BJ (cell line): ENCODE data around the gene LRRC49. TPM values are rescaled to one million over a fixed set of nuclear protein-coding genes. Genes with fewer than 3 reads are reported as not detected.
A peak's percentile ranks its signal among the peaks of the same experiment; 100 is the strongest.
"Not testable (repeated sequence)": the region's sequence is repeated elsewhere in the genome, so short reads cannot be mapped to it uniquely, and the experiment has no call there.

Source experiments
- CTCF ChIA-PET: fragments of 350-600 bp; formaldehyde crosslinking; extraction: SDS; loops from one replicate; lab custom pipeline; 2021; ENCODE audit warnings: antibody characterized with exemption, inconsistent platforms; lab: Yijun Ruan, JAX
- POLR2A ChIA-PET: fragments of 300-600 bp; sonication (Branson Sonifier 250); formaldehyde crosslinking; extraction: SDS; loops from one replicate; lab custom pipeline; 2021; ENCODE audit warnings: antibody characterized with exemption; lab: Charles Lee
- DNase-seq: peaks from one replicate; pipeline ENCODE4 v3.0.0-alpha.2; 2011; ENCODE audit warnings: low read depth
- H3K27me3 ChIP-seq: 2 replicates; pipeline ENCODE4 v1.6.0; 2011; ENCODE audit warnings: low read length; ENCODE audit not compliant: control insufficient read depth, insufficient read depth
- H3K36me3 ChIP-seq: 2 replicates; pipeline ENCODE4 v1.5.1; 2011; ENCODE audit warnings: low read length; ENCODE audit not compliant: control insufficient read depth, insufficient read depth
- H3K4me3 ChIP-seq: 2 replicates; pipeline ENCODE4 v1.5.1; 2011; ENCODE audit warnings: low read depth, mild to moderate bottlenecking, control low read depth, low read length
- CTCF ChIP-seq: IDR thresholded peaks from 2 replicates; pipeline ENCODE4 v1.5.1; 2011; ENCODE audit warnings: low read depth, mild to moderate bottlenecking, control low read depth, inconsistent platforms, low read length, moderate library complexity; ENCODE audit not compliant: insufficient read depth
- polyA plus RNA-seq: library from polyadenylated mRNA; depleted of rRNA; stranded (reverse); fragments of >200 nt; gene quantifications from 2 replicates; pipeline ENCODE4 v1.2.3, GENCODE V29; 2011

The LRRC49 gene
- polyA plus RNA-seq, 1 experiment: 6.2 TPM

GRCh38 chr15:71042356-71042922 lies 149.8 kb downstream of the LRRC49 start:
- CTCF ChIA-PET: no interaction called here
- no peak for TF ChIP-seq CTCF
- POLR2A ChIA-PET: no interaction called here
- no peaks in the 10 kb centered on the region for H3K27me3 ChIP-seq
- no peaks in the 10 kb centered on the region for H3K36me3 ChIP-seq
- DNase-seq: no peak
- no peak overlapping the region for H3K4me3 ChIP-seq

GRCh38 chr15:71043373-71043772 lies 150.7 kb downstream of the LRRC49 start:
- DNase-seq: no peak
- no peaks in the 10 kb centered on the region for H3K36me3 ChIP-seq
- ChIA-PET POLR2A (no interaction called here), CTCF (interaction anchor here (1.1 kb wide), 1 partner anchor 31 kb away, joined by 3 read pairs; no protein-coding TSS in a partner anchor)
- no peaks in the 10 kb centered on the region for H3K27me3 ChIP-seq
- no peak overlapping the region for H3K4me3 ChIP-seq
- no peak for TF ChIP-seq CTCF

- DNase-seq: peak; percentile 33
- ChIA-PET POLR2A (no interaction called here), CTCF (interaction anchor here (1.1 kb wide), 1 partner anchor 31 kb away, joined by 3 read pairs; no protein-coding TSS in a partner anchor)
- H3K36me3 ChIP-seq: no peaks in the 10 kb centered on the region
- TF ChIP-seq CTCF: no peak
- H3K4me3 ChIP-seq: no peak overlapping the region
- no peaks in the 10 kb centered on the region for H3K27me3 ChIP-seq
These were observed 151.4 kb downstream of the LRRC49 start for GRCh38 chr15:71044006-71044405.

GRCh38 chr15:71046146-71046545 lies 153.5 kb downstream of the LRRC49 start:
- POLR2A ChIA-PET, H3K4me3 ChIP-seq, H3K27me3 ChIP-seq, H3K36me3 ChIP-seq, DNase-seq: not testable (repeated sequence)
- CTCF ChIA-PET: interaction anchor here (0.9 kb wide), 1 partner anchor 11 kb away, joined by 3 read pairs; no protein-coding TSS in a partner anchor

- no peaks in the 10 kb centered on the region for H3K27me3 ChIP-seq
- ChIA-PET POLR2A (interaction anchor here (0.6 to 1.1 kb wide), 2 partner anchors 30 to 32 kb away, joined by 6 to 24 read pairs; no protein-coding TSS in a partner anchor), CTCF (interaction anchor here (0.7 to 1.4 kb wide), 3 partner anchors 9 to 32 kb away, joined by 3 to 5 read pairs (median 4); no protein-coding TSS in a partner anchor)
- TF ChIP-seq CTCF: no peak
- DNase-seq: peak; percentile 69
- H3K36me3 ChIP-seq: no peaks in the 10 kb centered on the region
- no peak overlapping the region for H3K4me3 ChIP-seq
These were observed 156.5 kb downstream of the LRRC49 start for GRCh38 chr15:71048913-71049675.
